GM18868 (cell line): ENCODE measurements around the gene DNAH10.
"Not testable (repeated sequence)": the region's sequence is repeated elsewhere in the genome, so short reads cannot be mapped to it uniquely, and the experiment has no call there.

Source experiments
- ATAC-seq: cut with Tn5 transposase; IDR thresholded peaks from one replicate; pipeline ENCODE4 v1.9.1; 2021; ENCODE audit warnings: mild to moderate bottlenecking, moderate library complexity; ENCODE audit not compliant: unreplicated experiment

DNAH10 gene

DNA sequence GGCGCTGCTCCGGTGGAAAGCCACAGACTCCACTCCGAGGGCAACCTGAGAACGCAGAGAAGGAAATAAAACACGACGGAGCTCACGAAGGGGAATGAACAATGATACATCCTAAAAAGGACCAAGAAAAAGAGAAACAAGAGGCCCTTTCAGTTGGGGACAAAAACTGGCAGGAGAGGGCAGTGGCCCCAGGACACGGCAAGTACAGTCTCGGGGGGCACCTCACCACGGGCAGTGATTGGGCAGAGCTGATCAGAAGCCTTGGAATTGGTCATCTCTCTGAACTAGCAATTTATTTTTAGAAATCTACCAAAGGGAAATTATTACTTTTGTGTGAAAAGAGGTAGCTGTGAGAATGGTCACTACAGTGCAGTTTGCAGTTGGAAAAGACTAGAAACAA lies 182.6 kb downstream of the DNAH10 start:
- ATAC-seq = no peak

DNA sequence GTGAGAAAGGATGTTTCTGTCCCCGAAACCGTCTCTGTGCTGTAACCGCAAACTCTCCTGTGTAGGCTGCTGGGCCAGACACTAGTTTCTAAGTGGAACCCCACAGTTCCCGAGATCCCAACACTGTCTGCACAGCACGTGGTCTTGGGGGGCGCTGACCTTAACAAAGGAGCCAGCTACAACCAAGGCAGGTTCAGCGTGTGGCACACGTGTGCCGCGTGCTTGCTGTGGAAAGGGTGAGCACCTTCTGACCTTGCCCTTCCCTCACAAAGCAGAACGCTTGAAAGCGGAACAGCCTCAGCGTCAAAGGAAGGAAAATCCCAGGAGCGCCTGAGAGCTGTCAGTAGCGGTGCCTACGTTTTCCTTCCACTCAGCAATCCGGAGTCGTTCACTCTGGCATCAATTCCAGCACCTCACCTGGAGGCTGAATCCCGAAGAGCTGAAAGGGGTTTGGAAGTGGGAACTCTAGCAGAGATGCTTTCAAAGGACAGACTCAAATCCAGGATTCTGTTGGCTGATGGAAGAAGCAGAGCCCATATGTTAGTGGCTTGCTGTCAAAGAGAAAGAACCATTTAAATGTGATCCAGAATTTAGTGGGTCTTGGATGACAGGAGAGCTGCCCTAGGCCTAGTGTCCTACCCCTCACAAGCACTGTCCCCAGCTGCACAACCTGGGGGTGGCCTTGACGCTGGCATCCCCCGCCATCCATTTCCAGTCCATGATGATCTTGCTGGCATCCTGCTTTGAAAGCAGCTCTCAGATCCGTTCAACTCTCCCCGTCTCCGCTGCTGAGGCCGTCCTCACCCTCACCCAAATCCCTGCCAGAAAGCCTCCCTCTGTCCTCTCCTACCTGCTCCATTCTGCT lies 183.4 kb downstream of the DNAH10 start:
- no peak for ATAC-seq

DNA sequence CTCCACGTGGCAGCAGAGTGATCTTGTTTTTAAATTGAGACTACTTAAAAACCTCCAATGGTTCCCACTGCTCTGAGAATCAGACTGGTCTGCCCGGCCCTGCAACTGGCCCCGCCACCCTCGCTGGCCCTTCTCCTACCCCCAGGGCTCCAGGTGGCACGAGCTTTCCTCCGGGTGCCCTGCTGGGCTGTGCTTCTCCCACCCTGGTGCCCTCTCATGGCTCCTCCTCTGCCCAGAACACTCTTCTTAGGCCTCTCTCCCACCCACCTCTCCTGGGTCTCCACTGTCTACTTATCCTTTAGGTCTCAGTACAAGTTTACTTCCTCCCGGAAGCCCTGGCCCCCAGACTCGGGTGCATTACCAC lies 184.0 kb downstream of the DNAH10 start:
- no peak for ATAC-seq

DNA sequence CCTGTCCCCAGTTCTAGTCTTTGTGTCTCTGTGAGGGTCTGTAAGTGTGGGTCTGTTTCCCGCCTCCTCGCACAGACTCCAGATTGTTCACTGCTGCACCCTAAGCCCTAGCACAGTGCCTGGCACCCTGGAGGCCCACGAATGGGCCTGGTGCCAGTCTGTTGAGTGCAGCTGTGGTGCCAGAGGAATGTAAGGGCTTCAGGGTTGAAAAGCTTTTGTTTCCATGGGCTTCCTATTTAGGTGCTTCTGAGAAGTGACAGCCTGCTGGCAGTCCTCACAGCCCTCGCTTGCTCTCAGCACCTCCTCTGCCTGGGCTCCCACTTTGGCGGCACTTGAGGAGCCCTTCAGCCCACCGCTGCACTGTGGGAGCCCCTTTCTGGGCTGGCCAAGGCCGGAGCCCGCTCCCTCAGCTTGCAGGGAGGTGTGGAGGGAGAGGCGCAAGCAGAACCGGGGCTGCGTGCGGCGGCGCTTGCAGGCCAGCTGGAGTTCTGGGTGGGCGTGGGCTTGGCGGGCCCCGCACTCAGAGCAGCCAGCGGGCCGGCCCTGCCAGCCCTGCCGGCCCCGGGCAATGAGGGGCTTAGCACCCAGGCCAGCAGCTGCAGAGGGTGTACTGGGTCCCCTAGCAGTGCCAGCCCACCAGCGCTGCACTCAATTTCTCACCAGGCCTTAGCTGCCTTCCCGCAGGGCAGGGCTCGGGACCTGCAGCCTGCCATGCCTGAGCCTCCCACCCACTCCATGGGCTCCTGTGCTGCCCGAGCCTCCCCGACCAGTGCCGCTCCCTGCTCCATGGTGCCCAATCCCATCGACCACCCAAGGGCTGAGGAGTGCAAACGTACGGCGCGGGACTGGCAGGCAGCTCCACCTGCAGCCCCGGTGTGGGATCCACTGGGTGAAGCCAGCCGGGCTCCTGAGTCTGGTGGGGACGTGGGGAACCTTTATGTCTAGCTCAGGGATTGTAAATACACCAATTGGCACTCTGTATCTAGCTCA lies 184.7 kb downstream of the DNAH10 start:
- ATAC-seq = not testable (repeated sequence)

DNA sequence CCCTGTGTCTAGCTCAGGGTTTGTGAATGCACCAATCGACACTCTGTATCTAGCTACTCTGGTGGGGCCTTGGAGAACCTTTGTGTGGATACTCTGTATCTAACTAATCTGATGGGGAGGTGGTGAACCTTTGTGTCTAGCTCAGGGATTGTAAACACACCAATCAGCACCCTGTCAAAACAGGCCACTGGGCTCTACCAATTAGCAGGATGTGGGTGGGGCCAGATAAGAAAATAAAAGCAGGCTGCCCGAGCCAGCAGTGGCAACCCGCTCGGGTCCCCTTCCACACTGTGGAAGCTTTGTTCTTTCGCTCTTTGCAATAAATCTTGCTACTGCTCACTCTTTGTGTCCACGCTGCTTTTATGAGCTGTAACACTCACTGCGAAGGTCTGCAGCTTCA lies 185.4 kb downstream of the DNAH10 start:
- ATAC-seq = not testable (repeated sequence)

DNA sequence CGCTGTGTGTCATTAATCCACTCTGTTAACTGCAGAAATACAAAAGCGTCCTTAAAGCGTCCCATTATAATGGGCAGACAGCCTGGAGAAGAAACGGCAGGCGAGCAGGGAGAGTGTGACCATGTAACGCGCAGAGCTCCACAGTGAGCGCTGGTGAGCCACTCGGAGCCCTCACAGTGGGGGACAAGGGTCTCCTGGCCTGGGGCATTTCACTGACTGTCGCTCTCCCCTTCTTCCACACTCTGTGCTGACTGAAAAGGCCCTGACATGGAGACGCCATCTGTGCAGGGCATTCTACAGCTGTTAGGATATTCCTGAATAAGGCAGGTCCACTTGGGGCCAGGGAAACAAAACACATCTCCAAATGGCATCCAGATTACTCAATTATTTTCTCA lies 186.3 kb downstream of the DNAH10 start:
- no peak for ATAC-seq

DNA sequence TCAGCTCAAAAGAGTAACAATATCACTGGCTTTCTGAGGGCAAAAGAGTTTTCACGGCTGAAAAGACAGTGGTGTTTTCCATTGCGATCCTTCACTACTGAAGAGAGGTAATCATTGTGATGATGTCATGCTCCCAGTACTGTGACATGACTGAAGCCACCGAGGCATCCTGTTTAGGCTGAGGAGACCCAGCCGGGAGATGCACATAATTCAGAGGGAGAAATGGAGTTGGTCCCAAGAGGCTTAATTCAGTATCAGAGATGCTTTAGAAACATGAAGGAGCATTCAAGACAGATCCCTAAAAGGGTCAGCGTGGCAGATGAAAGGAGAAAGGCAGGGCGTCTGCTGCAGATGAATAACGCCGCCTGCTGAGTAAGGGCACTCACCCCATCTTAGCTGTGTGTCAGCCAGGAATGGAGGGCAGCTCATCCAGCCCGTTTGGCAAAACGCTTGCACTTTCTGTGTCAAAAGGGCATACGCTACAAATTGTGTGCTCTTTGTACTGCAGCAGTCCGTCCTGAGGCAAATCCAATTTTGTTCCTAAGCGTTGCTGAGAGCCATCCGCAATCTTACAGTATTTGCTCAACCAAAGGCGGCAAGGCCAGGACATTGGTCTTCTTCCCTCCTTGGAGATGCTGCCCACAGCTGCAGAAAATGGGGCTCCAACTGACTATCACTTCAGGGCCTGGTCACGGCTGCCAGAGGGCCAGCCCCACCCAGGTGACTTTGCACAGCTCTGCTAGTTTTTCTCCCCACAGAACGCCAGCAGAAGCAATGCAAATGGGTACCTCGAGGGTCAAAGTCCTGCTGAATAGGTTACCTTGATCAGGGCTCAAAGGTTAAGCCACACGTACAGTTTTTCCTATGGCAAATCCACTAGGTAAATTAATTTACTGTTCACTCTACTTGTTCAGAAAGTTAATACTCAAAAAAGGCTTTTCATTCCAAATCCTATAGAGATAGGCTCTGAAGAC lies 187.0 kb downstream of the DNAH10 start:
- no peak for ATAC-seq

DNA sequence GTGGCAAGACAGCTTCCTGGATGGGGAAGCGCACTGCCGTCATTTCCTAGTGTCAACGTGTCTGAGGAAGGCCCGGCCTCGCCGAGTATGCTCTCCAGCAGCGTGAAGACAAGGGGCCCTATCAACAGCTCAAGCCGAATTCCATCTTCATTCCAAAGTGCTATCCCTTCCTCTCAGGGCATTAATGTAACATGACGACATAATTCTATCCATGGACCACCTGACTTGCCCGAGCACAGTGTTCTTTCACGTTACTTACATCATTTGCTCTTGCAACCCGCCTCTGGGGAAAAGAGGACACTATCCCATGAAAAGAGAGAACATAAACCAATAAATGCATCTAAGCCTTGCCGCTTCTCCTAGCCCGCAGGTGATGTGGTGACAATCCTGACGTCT lies 187.7 kb downstream of the DNAH10 start:
- ATAC-seq = no peak

DNA sequence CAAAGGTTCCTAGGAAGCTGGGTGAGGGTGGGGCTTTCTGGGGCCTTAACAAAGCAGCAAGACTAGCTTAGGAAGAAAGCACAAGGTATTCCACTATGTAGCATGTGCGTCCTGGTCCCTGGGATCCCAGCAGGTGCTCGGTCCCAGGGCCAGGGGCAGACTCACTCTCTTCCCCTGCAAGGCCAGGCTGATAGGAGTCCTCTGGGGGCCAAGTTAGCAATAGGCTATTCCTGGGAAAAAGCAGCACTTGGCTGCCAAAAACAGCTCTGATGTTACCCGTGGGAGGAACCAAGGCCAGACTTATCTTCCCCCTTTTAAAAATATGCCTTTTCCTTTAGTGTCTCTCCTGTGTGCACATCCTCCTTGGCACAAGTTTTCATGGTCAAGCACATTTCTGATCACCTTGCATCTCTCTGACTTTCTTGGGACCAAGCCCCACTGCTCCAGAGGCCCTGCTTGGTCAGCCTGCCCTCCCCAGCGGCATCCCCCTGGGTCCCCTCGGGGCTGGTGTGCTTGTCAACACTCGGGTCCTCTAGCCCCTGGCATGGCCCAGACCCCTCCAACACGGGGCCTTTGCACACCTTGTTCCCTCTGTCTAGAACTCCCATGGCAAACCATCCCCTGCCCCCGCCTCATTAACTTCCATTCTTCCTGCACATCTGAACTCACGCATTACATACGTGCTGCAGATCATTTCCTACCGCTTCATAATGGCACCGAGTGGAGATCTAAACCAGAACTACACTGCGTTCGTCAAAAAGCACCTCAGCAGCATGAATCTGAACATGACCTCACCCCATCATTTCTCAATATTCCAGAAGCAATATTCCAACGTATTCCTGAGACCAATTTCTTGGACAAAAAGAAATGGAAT lies 188.6 kb downstream of the DNAH10 start:
- ATAC-seq = no peak

DNA sequence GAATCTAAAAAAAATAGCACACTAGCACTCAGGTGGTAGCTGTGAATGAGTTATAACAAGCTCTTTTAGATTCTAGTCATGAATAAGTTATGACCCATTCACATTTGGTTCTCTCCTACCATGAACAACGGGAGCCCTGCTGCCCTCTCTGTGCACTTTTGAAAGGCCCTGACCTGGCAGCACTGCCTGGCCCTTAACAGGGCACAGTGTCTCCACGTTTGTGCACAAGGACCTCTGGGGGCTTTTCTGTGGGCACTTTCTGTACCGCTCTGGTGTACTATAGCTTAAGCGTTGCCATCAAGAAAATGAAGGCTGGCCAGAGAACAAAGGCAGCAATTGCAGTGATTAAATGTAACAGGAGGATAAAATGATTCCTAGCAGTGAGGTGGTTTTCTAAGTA lies 189.4 kb downstream of the DNAH10 start:
- no peak for ATAC-seq

DNA sequence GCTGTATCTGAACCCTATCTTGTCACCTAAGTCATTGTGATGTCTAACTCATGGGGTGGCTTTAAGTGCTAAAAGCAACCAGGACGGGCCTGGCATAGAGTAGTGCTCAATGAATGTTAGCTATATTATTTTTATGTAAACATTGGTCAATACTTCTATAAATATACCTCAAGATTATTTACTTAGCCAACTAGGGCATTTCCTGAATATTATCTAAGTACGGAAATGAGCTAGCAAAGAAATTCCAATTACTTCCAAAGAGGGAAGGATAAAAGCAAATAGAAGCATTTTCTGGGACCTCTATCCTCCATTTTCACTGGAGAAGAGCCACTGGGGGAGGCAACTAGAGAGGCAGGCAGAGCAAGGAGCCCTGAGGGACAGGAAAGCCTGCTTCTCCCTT lies 189.9 kb downstream of the DNAH10 start:
- ATAC-seq = no peak

DNA sequence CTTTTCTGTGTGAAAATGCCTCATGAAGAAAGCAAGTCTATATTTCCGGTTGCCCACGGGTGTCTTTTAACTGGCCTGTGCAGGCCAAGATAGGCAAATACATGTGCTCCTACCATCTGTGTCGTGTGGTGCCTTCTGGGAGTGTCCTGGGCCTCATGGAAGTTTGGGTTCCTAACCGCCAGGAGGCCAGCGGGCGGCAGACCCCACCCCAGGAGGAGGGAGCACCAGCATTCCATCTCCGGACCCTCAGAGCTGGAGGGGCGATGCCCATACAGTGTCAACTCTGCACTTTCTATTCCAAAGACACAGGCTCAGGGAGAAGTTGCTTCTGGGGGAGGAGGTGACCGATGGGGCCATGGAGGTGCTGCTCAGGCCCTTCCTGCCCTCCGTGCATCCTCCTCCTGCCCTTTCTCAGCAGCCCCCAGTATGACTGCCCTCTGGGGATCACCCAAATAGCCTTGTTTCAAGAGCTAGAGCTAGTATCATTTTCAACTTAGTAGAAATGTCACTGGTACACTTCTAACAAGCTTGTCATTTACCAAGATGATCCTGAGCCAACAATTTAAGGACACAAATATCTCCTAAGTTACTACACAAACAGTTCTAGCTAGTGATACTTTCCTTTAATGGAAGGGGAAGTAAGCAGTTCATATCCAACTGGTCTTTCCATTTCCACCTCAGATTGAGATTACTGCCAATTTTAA lies 192.7 kb downstream of the DNAH10 start:
- no peak for ATAC-seq

DNA sequence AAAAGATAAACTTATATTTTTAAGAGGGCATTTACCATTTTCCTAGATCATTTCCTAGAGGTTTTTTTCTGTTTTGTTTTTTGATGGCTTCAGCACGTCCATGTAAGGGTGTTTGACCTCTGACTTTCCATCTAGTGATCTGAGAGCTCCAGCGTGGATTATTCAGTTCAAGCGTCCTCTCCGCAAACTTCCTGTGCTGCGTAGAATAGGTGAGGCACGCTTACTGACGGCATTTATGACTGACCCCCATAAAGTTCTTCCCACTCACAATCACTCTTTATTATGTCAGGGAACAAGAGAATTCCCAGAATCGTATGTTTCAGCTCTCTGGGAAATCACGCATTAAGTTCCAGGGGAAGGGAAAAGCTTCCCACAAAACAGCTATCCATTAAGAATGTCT lies 194.1 kb downstream of the DNAH10 start:
- ATAC-seq = no peak

DNA sequence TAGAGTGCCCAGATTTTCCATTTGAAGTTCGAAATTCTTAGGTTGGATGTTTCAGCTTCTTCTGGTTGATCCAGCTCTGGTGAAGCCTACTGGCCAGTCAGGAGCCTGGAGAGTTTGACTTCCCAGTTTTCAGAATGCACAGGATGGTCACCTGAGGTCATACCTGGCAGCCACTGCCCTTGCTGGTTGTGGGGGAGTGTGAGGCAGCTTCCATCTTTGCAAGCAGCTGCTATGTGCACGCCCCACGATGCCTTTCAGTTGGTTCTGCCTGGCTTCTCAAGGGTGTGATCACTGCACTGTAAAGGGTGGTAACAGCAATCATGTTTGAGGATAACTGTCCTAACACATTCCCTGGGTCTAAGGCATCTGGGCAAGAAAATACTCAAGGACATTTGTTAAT lies 195.1 kb downstream of the DNAH10 start:
- ATAC-seq = no peak

DNA sequence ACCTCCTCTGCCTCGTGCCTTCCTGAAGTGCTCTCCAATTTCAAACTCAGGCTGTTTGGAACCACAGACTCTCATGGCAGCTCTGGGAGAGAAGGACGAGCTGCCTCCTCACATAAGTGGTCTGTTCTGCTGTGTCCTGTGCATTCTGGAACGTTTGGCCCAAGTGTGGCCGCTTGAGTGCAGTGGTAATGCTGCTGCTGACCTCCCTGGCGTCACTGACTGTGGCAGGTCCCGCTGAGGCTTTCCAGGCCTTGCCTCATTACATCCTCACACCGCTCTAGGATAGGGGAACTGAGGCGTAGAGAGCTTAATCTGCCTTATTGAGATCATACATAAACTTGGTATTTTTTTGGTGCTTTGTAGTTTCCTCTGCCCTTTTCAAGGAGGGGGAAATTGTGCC lies 196.4 kb downstream of the DNAH10 start:
- no peak for ATAC-seq

DNA sequence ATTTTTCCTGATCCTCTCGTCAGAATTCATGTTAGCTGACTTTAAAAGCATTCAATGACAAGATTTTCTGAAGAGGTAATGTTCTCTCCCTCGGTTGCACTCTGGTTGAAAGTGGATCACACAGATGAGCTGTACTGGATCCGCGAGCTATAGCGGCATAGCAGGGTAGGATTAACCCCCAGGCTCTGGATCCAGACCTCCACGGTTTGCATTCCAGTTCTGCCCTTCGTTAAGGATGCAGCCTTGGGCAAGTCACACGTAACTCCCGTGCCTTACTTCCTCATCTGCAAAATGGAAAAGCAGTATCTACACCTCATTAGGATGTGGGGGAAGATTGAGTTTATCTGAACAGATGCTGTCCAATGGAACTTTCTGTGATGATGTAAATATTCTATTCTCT lies 196.8 kb downstream of the DNAH10 start:
- ATAC-seq = no peak

DNA sequence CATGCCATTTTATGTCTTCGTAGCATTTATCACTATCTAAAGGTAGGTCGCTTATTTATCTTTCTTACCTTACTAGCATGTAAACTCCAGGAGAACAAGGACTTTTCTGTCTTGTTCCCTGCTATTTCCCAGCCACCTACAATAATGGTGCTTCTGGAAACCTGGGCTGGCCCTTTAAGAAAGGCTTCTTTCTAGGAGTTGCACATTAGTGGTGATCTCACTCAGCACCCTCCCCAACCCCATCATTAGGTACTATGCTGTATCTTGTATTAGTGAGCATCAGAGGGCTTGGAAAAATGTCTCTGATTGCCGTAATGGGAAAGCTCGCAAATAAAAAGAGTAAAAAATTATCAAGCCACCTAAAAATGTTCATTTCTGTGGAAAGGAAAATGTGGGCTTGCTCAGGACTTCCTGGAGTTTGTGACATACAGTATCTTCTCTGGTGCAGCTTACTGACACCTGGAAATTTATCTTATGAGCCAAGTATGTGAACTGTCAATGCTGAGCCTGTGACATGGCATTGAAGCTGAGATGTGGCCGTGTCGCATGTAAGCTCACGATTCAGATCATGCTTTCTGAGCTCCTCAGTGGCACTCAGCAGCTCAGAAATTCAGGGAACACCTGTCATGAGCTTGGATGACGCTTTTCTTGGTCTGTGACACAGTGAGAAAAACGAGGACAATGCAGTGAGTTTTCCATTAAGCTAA lies 198.1 kb downstream of the DNAH10 start:
- no peak for ATAC-seq

DNA sequence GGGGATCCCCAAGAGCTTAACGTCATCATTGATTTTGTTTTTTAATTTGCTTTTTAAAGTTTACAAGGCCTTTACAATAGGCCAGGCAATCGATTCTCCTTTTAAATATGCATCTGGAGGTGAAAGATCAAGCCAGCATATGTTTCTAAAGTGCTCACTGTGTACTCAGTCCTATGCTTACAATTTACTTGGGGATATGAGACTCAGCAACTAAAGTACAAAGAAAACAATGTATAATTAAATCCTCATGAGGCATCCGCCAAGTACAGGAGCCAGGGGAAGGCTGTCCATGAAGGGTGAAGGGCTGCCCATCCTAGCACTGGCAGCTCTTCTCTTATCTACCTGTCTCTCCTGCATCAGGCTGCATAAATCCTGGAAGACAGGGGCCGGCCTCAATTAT lies 198.8 kb downstream of the DNAH10 start:
- ATAC-seq = no peak
